OCI-LY7 (cell line): ENCODE measurements around the gene UBE2L3.
A peak's percentile ranks its signal among the peaks of the same experiment; 100 is the strongest.

Experiments used
- EZH2phosphoT487 ChIP-seq: fragments of 200-600 bp; sonication (generic); IDR thresholded peaks from 2 replicates; pipeline ENCODE4 v1.6.1; 2018; ENCODE audit warnings: low read depth, borderline replicate concordance, mild to moderate bottlenecking, mixed run types, antibody characterized with exemption, low read length, moderate library complexity, mixed read lengths
- TF ChIP-seq, protein P1 (sequence below): fragments of 200-600 bp; sonication (generic); conservative IDR thresholded peaks from 2 replicates; pipeline ENCODE4 v1.5.1; 2014; ENCODE audit warnings: mild to moderate bottlenecking, antibody characterized with exemption, low read length, moderate library complexity, mixed read lengths

GRCh38 chr22:21624120-21624879 lies 56.8 kb downstream of the UBE2L3 start:
- TF ChIP-seq, protein P1, sequence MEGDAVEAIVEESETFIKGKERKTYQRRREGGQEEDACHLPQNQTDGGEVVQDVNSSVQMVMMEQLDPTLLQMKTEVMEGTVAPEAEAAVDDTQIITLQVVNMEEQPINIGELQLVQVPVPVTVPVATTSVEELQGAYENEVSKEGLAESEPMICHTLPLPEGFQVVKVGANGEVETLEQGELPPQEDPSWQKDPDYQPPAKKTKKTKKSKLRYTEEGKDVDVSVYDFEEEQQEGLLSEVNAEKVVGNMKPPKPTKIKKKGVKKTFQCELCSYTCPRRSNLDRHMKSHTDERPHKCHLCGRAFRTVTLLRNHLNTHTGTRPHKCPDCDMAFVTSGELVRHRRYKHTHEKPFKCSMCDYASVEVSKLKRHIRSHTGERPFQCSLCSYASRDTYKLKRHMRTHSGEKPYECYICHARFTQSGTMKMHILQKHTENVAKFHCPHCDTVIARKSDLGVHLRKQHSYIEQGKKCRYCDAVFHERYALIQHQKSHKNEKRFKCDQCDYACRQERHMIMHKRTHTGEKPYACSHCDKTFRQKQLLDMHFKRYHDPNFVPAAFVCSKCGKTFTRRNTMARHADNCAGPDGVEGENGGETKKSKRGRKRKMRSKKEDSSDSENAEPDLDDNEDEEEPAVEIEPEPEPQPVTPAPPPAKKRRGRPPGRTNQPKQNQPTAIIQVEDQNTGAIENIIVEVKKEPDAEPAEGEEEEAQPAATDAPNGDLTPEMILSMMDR = peak; percentile 91
- TF ChIP-seq EZH2phosphoT487 = no peak
